HG03095 (cell line): ENCODE data around the gene TMEM107.

Experiments
- ATAC-seq: cut with Tn5 transposase; IDR thresholded peaks from one replicate; pipeline ENCODE4 v1.9.1; 2021; ENCODE audit warnings: moderate library complexity; ENCODE audit not compliant: unreplicated experiment

The TMEM107 gene

GRCh38 chr17:8162997-8163977 is 12.9 kb downstream of the TMEM107 start:
- ATAC-seq, result no peak

GRCh38 chr17:8162233-8162996 is 13.8 kb downstream of the TMEM107 start, which contains the start of gene VAMP2:
Gene VAMP2 (minus strand): TSS chr17:8162948. CDS start chr17:8162879, 69 bp downstream.
- no peak for ATAC-seq

GRCh38 chr17:8161289-8162232 is 14.6 kb downstream of the TMEM107 start:
- no peak for ATAC-seq

- ATAC-seq, result no peak
Observed at GRCh38 chr17:8160741-8161221, 15.4 kb downstream of the TMEM107 start.

GRCh38 chr17:8160224-8160577 is 16.0 kb downstream of the TMEM107 start:
- ATAC-seq, result no peak

GRCh38 chr17:8159459-8160223 is 16.5 kb downstream of the TMEM107 start:
- ATAC-seq, result no peak

GRCh38 chr17:8159032-8159400 is 17.2 kb downstream of the TMEM107 start:
- no peak for ATAC-seq

- ATAC-seq, result no peak
Observed at GRCh38 chr17:8158267-8159031, 17.7 kb downstream of the TMEM107 start.

GRCh38 chr17:8156246-8156992 is 19.8 kb downstream of the TMEM107 start:
- peak; percentile 72 for ATAC-seq

GRCh38 chr17:8155996-8156245 is 20.3 kb downstream of the TMEM107 start:
- ATAC-seq, result no peak

GRCh38 chr17:8155231-8155995 is 20.8 kb downstream of the TMEM107 start:
- no peak for ATAC-seq

- ATAC-seq, result no peak
Observed at GRCh38 chr17:8154608-8155155, 21.5 kb downstream of the TMEM107 start.

- ATAC-seq, result no peak
Observed at GRCh38 chr17:8153957-8154607, 22.1 kb downstream of the TMEM107 start.

GRCh38 chr17:8153525-8153956 is 22.6 kb downstream of the TMEM107 start:
- ATAC-seq, result no peak

GRCh38 chr17:8153031-8153451 is 23.1 kb downstream of the TMEM107 start:
- ATAC-seq, result no peak

- ATAC-seq, result peak; percentile 25
Observed at GRCh38 chr17:8152112-8152775, 23.9 kb downstream of the TMEM107 start, which contains the start of gene PER1. Gene PER1 (minus strand): TSS chr17:8152404. CDS start chr17:8150706, 1,698 bp downstream.
